Astrocyte (in vitro differentiated cells and primary cell): ENCODE results near the gene RPL14.

ENCODE experiments used
- EZH2 ChIP-seq: IDR thresholded peaks from 2 replicates; pipeline ENCODE4 v1.6.1; 2012; ENCODE audit warnings: mild to moderate bottlenecking, low read length, inconsistent platforms; ENCODE audit not compliant: insufficient read depth
- TF ChIP-seq, protein P1 (sequence below): IDR thresholded peaks from 2 replicates; pipeline ENCODE4 v1.5.1; 2011; ENCODE audit warnings: low read depth, mild to moderate bottlenecking, inconsistent platforms, low read length, moderate library complexity; ENCODE audit not compliant: insufficient read depth

- TF ChIP-seq, protein P1, sequence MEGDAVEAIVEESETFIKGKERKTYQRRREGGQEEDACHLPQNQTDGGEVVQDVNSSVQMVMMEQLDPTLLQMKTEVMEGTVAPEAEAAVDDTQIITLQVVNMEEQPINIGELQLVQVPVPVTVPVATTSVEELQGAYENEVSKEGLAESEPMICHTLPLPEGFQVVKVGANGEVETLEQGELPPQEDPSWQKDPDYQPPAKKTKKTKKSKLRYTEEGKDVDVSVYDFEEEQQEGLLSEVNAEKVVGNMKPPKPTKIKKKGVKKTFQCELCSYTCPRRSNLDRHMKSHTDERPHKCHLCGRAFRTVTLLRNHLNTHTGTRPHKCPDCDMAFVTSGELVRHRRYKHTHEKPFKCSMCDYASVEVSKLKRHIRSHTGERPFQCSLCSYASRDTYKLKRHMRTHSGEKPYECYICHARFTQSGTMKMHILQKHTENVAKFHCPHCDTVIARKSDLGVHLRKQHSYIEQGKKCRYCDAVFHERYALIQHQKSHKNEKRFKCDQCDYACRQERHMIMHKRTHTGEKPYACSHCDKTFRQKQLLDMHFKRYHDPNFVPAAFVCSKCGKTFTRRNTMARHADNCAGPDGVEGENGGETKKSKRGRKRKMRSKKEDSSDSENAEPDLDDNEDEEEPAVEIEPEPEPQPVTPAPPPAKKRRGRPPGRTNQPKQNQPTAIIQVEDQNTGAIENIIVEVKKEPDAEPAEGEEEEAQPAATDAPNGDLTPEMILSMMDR: no peak
- no peak for TF ChIP-seq EZH2
Measured at GRCh38 chr3:40516201-40516600, 59.1 kb downstream of the RPL14 start.
